GM04504 (cell line): ENCODE measurements around the gene OR5F1.

ENCODE experiments used
- DNase-seq: peaks from one replicate; pipeline ENCODE4 v3.0.0-alpha.2; 2012; ENCODE audit warnings: low read depth

Gene OR5F1

DNA sequence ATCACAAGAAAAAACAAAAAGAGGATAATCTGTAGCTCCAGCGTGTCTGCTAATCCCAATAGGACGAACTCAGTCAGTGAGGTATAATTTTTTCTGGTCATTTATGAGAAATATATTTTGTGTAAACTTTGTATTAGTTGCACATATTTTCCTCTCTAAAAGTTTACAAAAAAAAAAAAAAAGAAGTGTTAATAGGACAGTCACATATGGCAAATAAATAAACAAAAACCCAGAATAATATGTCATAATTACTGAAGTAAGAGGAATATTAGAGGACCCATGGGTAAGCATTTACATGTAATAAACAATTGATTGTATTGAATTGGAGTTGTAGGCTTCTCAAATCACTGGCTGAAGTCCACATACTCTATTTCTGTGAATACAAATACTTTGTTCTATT, at the start of gene OR5F1:
OR5F1 (minus strand) TSS at position 101 of the 400 bp plus-strand sequence; CDS start at position 101, 0 bp downstream.
- no peak for DNase-seq

DNA sequence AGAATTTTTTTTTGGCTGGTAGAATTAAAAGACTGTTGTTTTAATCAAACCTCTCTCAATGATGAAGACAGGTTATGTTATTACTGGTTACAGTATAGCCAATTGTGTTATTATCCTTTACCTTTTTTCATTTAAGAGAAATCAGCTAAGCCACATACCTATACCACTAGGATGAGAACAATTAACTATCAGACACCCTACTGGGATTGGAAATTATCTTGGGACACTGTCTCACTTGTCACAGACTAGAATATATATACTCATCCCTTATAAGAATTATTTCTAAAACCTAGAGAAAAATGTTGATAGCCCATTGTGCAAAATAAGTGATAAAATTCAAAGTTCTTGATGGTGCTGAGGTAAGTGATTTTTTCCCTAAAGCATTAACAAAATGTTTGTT, 32.9 kb upstream of the OR5F1 start, which contains the start of gene OR5AS1:
OR5AS1 (plus strand) TSS at position 301 of the 400 bp plus-strand sequence. CDS start 2,765 bp downstream, outside the sequence.
- no peak for DNase-seq

DNA sequence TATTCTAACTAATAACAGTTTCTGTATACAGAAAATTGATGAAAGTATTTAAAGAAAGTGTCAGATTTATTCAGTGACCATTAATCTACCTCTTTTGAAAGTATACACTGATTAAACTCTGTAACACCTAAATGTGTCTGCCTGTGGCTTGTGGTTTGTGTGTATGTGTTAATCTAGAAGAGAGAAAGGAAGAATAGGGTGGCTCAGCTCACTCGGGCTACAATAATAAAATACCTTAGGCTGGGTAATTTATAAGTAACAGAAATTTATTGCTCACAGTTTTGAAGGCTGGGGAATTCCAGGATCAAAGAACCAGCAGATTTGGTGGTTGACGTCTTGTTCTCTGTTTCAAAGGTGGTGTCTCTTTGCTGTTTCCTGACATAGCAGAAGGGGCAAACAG, 19.4 kb upstream of the OR5F1 start:
- no peak for DNase-seq

DNA sequence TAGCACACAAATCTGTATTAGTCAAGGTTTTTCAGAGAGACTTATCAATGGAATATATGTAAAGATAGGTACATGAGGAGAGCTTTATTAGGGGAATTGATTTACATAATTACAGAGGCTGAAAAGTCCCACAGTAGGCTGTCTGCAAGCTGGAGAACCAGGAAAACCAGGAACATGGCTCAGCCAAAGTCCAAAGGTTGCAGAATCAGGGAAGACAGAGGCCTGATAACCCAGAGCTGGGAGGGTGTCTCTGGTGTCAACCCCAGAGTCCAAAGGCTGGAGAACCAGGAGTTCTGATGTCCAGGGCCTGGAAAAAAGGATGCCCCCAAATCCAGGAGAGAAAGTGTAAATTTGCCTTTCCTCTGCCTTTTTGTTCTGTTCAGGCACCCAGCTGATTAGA, 16.3 kb upstream of the OR5F1 start:
- DNase-seq, result no peak

DNA sequence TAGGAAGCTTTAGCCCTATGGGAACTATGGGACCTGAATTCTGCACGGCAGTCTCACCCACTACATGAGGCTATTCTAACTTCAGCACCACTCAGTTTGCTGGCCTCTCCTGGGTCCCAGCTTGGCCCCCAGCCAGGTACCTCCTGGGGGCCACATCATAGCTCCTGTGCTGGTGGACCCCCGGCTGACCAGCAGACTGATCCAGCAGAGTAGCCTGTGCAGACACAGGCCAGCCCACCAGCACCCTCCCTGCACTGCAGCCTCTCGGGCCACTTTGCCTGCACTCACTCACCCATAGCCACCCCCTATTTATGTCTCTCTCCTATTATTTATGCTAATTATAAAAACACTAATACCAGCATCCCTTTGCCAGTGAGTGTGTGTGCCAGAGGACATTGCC, 23.5 kb downstream of the OR5F1 start:
- no peak for DNase-seq

DNA sequence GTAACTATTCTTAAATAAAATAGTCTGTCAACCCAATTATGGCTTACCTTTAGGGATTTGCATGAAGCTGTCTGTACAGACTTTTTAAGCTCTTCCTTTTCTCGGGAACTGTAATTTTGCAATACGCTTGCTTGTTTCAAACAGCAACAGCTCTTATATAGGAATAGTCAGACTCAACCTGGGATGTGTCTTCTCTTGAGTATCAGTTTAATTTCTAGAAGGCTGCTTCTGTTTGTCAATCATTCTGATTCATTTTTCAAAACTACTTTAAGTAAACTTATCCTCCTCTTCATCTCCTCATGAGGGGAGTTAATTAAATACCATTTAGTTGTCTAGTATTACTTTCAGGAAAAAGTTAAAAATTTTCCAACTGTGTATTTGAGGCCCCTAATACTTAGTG, 24.6 kb downstream of the OR5F1 start, which contains the start of gene OR10AG1:
OR10AG1 (minus strand) TSS at position 101 of the 400 bp plus-strand sequence; CDS start at position 63, 38 bp downstream.
- no peak for DNase-seq

DNA sequence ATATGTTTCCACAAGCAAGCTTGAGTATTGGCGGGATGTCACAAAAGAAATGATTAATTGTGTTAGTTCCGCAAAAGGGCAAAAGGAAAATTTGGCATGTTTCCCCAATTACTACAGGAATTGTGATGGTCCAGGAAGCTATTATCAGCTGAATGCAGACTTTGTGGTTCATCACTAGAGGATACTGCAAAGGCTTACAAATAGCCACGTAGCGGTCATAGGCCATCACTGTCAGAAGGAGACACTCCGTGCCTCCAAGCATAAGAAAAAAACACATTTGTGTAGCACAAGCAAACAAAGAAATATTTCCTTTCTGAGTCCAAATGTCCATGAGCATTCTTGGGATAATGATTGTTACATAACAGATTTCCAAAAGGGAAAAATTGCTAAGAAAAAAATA, 26.5 kb downstream of the OR5F1 start:
- DNase-seq, result no peak

DNA sequence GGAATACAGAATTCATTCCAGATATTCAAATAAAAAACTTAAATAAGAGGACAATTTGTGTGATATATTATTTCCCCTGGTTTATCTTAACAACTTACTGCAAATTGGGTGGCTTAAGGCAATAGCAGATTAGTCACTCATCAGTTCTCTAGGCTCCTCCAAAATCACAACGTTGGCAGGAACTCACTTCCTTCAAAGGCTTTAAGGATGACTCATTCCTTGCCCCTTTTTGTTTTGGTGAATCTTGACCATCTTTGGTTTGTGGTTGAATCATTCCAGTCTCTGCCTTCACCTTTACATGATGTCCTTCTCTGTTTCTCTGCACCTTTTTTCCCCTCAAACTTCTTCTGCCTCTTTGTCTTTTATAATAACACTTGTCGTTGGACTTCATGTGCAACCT, 28.0 kb downstream of the OR5F1 start:
- DNase-seq, result no peak

DNA sequence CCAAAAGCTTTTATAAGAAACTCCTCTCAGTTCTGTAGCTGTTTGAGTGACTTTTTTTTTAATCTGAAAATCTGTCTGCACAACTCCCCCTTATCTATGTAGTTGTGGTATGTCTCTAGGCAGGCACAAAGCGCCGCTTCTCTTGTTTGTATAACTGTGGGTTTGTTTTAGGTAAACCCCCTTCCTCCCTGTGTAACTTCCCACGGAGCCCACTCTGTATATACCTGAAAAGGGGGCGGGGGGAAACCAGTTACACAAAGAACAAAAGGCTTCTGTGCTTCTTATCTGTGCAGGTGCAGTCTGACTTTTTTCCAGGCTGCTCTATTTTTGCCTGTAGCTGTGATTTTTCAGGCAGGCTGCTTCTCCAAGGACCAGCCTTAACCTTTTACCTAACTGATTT, 37.9 kb downstream of the OR5F1 start:
- no peak for DNase-seq

DNA sequence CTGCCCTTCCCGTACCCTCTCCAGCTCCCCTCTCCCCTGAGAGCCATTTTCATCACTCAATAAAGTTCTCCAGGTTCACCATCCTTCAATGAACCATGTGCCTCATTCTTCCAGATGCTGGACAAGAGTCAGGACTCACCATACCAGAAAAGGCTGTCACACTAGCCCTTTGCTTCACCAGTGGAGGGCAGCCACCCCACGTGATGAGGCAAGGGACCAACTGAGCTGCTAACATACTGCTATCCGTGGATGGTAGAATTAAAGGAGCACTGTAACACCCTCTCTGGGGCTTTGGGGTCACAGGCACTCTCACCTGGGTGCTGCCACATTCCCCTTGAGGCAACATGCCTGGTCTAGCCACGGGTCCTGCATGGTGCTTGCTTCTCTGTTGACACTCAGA, 45.1 kb downstream of the OR5F1 start:
- DNase-seq, result no peak
